ENCODE measurements around the gene ZNF597.
"Not testable (repeated sequence)": the region's sequence is repeated elsewhere in the genome, so short reads cannot be mapped to it uniquely, and the experiment has no call there.

ZNF597 gene

GRCh38 chr16:3479654-3480216 is 36.4 kb upstream of the ZNF597 start:
- FAIRE-seq (no peak), DNase-seq (ENCODE audit: insufficient read length, low spot score) (no peak)
- TF ChIP-seq, protein P1, sequence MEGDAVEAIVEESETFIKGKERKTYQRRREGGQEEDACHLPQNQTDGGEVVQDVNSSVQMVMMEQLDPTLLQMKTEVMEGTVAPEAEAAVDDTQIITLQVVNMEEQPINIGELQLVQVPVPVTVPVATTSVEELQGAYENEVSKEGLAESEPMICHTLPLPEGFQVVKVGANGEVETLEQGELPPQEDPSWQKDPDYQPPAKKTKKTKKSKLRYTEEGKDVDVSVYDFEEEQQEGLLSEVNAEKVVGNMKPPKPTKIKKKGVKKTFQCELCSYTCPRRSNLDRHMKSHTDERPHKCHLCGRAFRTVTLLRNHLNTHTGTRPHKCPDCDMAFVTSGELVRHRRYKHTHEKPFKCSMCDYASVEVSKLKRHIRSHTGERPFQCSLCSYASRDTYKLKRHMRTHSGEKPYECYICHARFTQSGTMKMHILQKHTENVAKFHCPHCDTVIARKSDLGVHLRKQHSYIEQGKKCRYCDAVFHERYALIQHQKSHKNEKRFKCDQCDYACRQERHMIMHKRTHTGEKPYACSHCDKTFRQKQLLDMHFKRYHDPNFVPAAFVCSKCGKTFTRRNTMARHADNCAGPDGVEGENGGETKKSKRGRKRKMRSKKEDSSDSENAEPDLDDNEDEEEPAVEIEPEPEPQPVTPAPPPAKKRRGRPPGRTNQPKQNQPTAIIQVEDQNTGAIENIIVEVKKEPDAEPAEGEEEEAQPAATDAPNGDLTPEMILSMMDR (IDR thresholded peaks at IDR 0.05; ENCODE audit: insufficient read depth, missing control alignments) = no peak

DNA sequence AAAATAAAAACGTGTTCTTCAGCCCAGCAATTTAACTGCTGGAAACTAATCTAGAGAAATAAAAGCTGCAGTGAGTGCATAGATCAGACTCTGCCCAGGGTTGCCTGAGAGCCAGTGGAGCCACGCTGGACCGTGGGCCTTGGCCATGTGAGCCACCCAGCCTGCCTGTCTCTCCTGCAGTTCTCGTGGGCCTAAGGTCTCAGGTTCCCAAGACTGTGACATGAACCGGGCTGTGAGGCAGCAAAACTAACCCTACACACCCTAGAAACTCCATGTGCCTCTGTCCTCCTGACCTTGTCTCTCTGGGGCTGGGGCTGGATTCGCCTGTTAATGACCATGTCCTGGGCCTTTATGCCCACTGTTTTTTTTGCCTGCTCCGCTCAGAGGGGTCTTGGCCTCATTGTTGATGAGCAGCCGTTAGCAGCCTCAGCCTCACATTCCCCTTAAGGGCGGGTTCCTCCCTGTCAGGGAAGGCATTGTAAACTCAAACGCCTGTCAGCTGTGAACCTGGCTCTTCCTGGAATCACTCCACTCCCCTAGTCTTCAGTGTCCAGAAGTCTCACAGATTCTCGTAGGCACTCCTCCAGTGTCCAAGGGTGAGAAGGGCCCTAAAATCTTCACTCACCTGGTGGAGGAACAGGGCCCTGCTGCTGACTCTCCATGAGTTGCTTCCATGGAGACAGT is 35.1 kb upstream of the ZNF597 start:
- no peak for FAIRE-seq
- TF ChIP-seq, protein P1 (IDR thresholded peaks at IDR 0.05; ENCODE audit: insufficient read depth, missing control alignments) = no peak

DNA sequence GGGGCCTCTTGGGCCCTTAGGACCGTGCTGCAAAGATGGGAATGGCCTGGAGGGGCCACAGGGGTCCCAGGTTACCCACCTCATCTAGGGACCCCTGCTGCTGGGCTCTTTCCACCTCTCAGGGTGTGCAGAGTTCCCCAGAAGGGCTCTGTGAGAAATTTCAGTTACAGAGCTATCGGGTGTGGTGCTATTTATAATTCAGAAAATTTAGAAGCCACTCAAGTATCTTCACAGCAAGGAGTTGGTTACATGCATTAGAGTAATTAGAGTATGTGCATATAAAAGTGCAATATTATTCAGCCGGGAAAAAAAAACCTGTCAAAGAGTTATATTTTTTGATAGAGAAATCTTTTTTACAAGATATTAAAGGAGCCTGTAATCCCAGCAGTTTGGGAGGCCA is 33.1 kb upstream of the ZNF597 start:
- FAIRE-seq (no peak), DNase-seq (ENCODE audit: insufficient read length, low spot score) (no peak)
- TF ChIP-seq, protein P1 (IDR thresholded peaks at IDR 0.05; ENCODE audit: insufficient read depth, missing control alignments) = no peak

More for the DNA sequence above, 35.1 kb upstream of the ZNF597 start:
- no peak for DNase-seq (ENCODE audit: insufficient read length, low spot score)

- TF ChIP-seq, protein P1 (IDR thresholded peaks at IDR 0.05; ENCODE audit: insufficient read depth, missing control alignments) = no peak
- FAIRE-seq (no peak), DNase-seq (ENCODE audit: insufficient read length, low spot score) (no peak)
Measured at GRCh38 chr16:3475604-3476375, 32.5 kb upstream of the ZNF597 start.

GRCh38 chr16:3474870-3475269 is 31.6 kb upstream of the ZNF597 start:
- DNase-seq (ENCODE audit: insufficient read length, low spot score); FAIRE-seq: not testable (repeated sequence)

- DNase-seq (ENCODE audit: insufficient read length, low spot score) (no peak), FAIRE-seq (no peak)
- TF ChIP-seq, protein P1 (IDR thresholded peaks at IDR 0.05; ENCODE audit: insufficient read depth, missing control alignments) = no peak
Measured at GRCh38 chr16:3474136-3474779, 31.0 kb upstream of the ZNF597 start.

- DNase-seq (ENCODE audit: insufficient read length, low spot score) = not testable (repeated sequence)
Measured at GRCh38 chr16:3473596-3473943, 30.3 kb upstream of the ZNF597 start.

More at GRCh38 chr16:3473596-3473943, 30.3 kb upstream of the ZNF597 start:
- FAIRE-seq = not testable (repeated sequence)
